ENCODE results near the gene PHLDA3.

Gene PHLDA3

DNA sequence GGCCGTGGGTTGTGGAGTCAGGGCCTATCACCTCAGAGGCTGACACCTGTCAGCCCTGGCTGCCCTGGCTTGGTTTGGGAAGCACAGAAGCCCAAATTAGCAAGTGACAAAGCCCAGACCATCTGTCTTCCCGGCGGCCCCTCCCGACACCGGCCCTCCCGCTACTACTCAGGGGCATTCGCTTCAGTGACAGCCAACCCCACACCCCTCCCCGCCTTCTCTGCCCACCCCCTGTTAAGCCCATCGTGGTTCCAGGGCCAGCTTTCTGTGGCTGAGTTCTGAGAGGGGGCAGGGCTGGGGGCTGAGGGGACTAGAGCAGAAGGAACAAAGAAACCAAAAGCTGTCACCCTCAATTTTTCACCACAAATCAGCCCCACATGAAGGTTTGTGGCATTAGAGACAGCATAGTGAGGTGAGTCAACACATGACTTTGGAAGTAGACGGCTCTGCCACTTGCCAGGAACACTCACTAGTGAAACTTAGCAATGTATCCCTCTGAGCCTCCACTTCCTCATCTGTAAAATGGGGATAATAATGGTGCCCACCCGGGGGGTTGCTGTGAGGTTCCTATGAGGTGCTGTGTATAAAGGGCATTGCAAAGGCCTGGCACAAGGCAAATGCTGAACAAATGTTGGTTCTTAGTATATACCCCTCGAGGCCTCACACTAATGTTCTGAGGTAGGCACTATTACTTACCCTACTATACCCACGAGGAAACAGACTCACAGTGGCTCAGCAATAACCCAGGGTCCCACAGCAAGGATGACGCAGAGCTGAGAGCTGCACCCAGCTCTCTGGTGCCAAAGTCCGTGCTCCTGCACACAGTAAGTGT lies 42.3 kb downstream of the PHLDA3 start:
- H3K9me2 ChIP-seq (replicated peaks; ENCODE audit: insufficient read depth, low read length): no peaks in the 10 kb centered on the region
- H3K4me3 ChIP-seq (ENCODE audit: insufficient read depth, low read length, poor library complexity, severe bottlenecking): no peak overlapping the region
- H3K79me2 ChIP-seq (ENCODE audit: insufficient read depth, low read length): no peaks in the 10 kb centered on the region
- no peaks in the 10 kb centered on the region for H3K36me3 ChIP-seq (ENCODE audit: low read length)
- TF ChIP-seq, protein P1, sequence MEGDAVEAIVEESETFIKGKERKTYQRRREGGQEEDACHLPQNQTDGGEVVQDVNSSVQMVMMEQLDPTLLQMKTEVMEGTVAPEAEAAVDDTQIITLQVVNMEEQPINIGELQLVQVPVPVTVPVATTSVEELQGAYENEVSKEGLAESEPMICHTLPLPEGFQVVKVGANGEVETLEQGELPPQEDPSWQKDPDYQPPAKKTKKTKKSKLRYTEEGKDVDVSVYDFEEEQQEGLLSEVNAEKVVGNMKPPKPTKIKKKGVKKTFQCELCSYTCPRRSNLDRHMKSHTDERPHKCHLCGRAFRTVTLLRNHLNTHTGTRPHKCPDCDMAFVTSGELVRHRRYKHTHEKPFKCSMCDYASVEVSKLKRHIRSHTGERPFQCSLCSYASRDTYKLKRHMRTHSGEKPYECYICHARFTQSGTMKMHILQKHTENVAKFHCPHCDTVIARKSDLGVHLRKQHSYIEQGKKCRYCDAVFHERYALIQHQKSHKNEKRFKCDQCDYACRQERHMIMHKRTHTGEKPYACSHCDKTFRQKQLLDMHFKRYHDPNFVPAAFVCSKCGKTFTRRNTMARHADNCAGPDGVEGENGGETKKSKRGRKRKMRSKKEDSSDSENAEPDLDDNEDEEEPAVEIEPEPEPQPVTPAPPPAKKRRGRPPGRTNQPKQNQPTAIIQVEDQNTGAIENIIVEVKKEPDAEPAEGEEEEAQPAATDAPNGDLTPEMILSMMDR (IDR thresholded peaks at IDR 0.05; ENCODE audit: insufficient read depth, low read length, poor library complexity, severe bottlenecking): no peak
- no peak for TF ChIP-seq EZH2phosphoT487 (conservative IDR thresholded peaks at IDR 0.05; ENCODE audit: low read length)
- no peak overlapping the region for H3K27ac ChIP-seq (ENCODE audit: low read depth, low read length)
- no peaks in the 10 kb centered on the region for H4K20me1 ChIP-seq (ENCODE audit: low read depth, low read length)
- no peak overlapping the region for H3K9ac ChIP-seq (ENCODE audit: low read length)
- H3F3A ChIP-seq (ENCODE audit: insufficient read depth): no peaks in the 10 kb centered on the region
- no peak overlapping the region for H2AFZ ChIP-seq (ENCODE audit: low read depth, low read length, severe bottlenecking)
- no peaks in the 10 kb centered on the region for H3K27me3 ChIP-seq (ENCODE audit: low read length)
- H3K9me3 ChIP-seq (ENCODE audit: insufficient read depth, low read length): no peaks in the 10 kb centered on the region
- H3K4me2 ChIP-seq (ENCODE audit: low read depth, low read length, poor library complexity, severe bottlenecking): no peak overlapping the region

DNA sequence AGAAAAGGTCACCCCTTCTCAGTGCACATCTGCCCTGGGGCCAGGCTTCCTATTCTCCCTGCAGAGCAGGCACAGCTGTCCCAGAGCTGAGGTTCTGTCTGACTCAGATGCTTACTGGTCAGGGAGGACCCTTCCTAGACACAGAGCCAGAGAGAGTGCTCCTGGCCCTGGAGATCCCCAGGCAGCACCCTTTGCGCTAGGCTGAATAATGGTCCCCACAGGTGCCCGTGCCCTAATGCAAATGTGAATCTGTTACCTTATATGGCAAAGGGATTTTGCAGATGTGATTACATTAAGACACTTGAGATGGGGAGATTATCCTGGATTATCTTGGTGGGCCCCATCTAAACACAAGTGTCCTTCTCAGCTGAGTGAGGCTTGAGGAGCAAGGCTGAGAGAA lies 44.8 kb downstream of the PHLDA3 start:
- TF ChIP-seq, protein P1 (IDR thresholded peaks at IDR 0.05; ENCODE audit: insufficient read depth, low read length, poor library complexity, severe bottlenecking): no peak
- no peak for TF ChIP-seq EZH2phosphoT487 (conservative IDR thresholded peaks at IDR 0.05; ENCODE audit: low read length)
- H3K27ac ChIP-seq (ENCODE audit: low read depth, low read length): no peak overlapping the region
- no peaks in the 10 kb centered on the region for H3K9me2 ChIP-seq (replicated peaks; ENCODE audit: insufficient read depth, low read length)
- H3K36me3 ChIP-seq (ENCODE audit: low read length): no peaks in the 10 kb centered on the region
- H3K9ac ChIP-seq (ENCODE audit: low read length): no peak overlapping the region
- H3K79me2 ChIP-seq (ENCODE audit: insufficient read depth, low read length): no peaks in the 10 kb centered on the region
- no peaks in the 10 kb centered on the region for H4K20me1 ChIP-seq (ENCODE audit: low read depth, low read length)
- H3F3A ChIP-seq (ENCODE audit: insufficient read depth): no peaks in the 10 kb centered on the region
- H3K4me3 ChIP-seq (ENCODE audit: insufficient read depth, low read length, poor library complexity, severe bottlenecking): no peak overlapping the region
- no peak overlapping the region for H3K4me2 ChIP-seq (ENCODE audit: low read depth, low read length, poor library complexity, severe bottlenecking)
- H3K9me3 ChIP-seq (ENCODE audit: insufficient read depth, low read length): no peaks in the 10 kb centered on the region
- H2AFZ ChIP-seq (ENCODE audit: low read depth, low read length, severe bottlenecking): no peak overlapping the region
- H3K27me3 ChIP-seq (ENCODE audit: low read length): no peaks in the 10 kb centered on the region

DNA sequence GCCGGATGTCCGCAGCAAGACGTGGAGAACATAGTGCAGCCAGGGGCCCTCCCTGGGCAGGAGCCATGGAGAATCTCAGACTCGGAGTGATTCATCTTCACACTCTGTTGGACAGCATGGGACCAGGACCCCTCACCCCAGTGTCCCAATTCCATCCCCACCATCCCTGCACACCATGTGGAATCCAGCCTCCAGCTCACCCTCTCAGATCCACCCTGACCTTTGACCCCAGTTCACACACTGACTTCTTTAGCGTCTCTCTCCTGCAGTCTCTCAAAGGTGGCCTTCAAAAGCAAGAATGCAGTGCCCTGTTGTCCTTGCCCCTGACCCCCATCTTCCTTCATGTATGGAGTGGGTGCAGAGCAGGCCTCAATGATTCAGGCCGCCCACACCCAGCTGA lies 45.3 kb downstream of the PHLDA3 start:
- no peaks in the 10 kb centered on the region for H3K9me3 ChIP-seq (ENCODE audit: insufficient read depth, low read length)
- H3K79me2 ChIP-seq (ENCODE audit: insufficient read depth, low read length): no peaks in the 10 kb centered on the region
- H3K27ac ChIP-seq (ENCODE audit: low read depth, low read length): no peak overlapping the region
- no peaks in the 10 kb centered on the region for H3F3A ChIP-seq (ENCODE audit: insufficient read depth)
- H2AFZ ChIP-seq (ENCODE audit: low read depth, low read length, severe bottlenecking): no peak overlapping the region
- no peak overlapping the region for H3K4me2 ChIP-seq (ENCODE audit: low read depth, low read length, poor library complexity, severe bottlenecking)
- H3K4me3 ChIP-seq (ENCODE audit: insufficient read depth, low read length, poor library complexity, severe bottlenecking): no peak overlapping the region
- H3K9ac ChIP-seq (ENCODE audit: low read length): no peak overlapping the region
- no peaks in the 10 kb centered on the region for H3K9me2 ChIP-seq (replicated peaks; ENCODE audit: insufficient read depth, low read length)
- no peaks in the 10 kb centered on the region for H4K20me1 ChIP-seq (ENCODE audit: low read depth, low read length)
- H3K27me3 ChIP-seq (ENCODE audit: low read length): no peaks in the 10 kb centered on the region
- TF ChIP-seq, protein P1 (IDR thresholded peaks at IDR 0.05; ENCODE audit: insufficient read depth, low read length, poor library complexity, severe bottlenecking): no peak
- no peak for TF ChIP-seq EZH2phosphoT487 (conservative IDR thresholded peaks at IDR 0.05; ENCODE audit: low read length)
- H3K36me3 ChIP-seq (ENCODE audit: low read length): no peaks in the 10 kb centered on the region

Data from SU-DHL-6 (cell line).